GM19397 (cell line): Measurements from ENCODE around the gene ISG20L2.

Experiments used
- ATAC-seq: cut with Tn5 transposase; IDR thresholded peaks from one replicate; pipeline ENCODE4 v1.9.1; 2021; ENCODE audit warnings: mild to moderate bottlenecking, moderate library complexity; ENCODE audit not compliant: unreplicated experiment

Gene ISG20L2

DNA sequence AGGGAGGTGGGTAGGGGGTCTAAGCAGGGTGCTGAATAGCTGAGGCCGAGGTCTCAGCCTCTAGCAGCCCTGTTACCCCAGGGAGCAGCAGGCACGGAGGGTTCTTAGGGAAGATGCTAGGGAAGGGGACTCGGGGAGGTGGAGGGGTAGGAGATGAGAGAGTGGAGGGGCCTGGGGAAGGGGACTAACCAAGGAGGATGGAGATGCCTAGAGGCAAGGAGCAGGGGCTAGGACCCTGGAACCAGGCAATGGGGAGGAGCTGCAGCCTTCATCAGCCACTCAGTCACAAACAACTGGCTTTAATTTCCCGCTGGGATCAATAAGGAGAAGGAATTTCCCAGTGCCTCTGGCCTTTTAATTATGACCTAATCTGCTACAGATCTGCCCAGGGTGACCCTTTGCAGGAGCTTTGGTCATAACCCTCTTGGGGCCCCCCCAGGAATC is 20.3 kb downstream of the ISG20L2 start:
- ATAC-seq = no peak

DNA sequence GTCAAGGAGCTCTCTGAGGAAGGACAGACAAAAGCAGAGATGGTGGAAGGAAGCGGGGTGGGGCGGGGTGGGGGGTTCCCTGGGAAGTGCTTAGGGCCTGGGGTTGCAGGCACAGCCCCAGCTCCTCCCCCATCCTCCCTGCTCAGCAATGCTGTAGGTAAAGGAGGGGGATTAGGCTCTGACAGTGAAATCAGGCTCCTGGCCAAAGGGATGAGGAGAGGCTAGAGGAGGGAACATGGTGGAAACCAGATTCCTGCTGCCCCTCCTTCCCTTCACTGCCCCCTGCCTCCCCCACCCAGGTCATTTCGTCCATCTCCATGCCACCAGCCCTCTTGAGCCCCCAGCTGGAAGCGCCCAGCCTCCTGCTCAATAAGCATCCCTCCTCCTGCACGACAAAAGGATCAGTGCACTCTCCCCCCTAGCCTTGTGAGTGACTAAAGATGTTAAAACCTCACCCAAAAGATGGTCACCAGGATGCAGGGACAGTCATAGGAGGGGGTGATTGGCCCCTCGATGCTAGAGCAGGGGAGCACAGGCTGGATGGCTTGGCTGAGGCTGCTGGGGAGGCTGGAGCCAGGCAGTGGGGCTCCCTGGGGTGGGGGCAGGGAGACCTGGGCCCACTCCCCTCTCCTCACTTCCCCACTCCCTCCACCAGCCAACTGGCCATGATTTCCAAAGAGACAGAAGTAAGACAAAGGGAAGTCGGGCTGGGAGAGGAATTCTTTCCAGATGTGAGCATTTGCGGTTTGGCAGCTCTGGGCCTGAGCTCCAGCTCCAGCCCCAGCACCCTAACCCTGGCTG is 20.9 kb downstream of the ISG20L2 start:
- ATAC-seq = no peak

DNA sequence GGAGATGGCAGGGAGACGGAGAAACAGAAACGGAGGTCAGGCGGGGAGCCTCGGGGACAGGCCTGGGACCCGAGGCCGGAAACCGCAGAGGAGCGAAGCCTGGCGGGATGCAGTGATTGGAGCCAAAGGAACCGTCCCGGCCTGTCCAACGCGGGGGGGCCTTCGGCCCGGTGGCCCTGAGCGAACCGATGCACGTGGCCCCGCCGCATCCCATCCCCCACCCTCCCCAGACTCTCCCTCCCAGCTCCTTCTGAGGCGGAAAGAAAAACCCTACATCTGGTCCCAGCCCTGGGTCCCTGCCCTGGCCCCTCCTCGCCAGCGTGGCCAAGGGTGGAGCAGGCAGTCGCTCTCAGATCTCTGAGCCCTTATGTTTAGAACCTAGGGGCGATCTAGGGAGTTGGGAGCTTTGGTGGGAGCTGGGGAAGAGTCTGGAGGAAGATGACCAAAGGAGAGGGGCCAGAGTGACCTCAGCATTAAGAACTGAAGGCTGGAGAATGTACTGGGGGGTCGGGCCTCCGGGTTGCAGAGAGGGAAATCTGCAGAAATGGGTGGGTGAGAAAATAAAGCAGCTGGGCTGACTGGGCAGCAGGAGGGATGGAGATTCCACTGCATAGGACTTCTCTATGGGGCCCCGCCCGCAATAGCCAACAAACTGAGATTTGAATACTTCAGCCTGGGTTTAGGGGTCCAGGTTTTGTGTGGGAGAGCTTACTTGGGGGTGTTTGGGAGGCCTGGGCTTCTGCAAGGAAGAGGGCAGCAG is 21.7 kb downstream of the ISG20L2 start:
- ATAC-seq = no peak

DNA sequence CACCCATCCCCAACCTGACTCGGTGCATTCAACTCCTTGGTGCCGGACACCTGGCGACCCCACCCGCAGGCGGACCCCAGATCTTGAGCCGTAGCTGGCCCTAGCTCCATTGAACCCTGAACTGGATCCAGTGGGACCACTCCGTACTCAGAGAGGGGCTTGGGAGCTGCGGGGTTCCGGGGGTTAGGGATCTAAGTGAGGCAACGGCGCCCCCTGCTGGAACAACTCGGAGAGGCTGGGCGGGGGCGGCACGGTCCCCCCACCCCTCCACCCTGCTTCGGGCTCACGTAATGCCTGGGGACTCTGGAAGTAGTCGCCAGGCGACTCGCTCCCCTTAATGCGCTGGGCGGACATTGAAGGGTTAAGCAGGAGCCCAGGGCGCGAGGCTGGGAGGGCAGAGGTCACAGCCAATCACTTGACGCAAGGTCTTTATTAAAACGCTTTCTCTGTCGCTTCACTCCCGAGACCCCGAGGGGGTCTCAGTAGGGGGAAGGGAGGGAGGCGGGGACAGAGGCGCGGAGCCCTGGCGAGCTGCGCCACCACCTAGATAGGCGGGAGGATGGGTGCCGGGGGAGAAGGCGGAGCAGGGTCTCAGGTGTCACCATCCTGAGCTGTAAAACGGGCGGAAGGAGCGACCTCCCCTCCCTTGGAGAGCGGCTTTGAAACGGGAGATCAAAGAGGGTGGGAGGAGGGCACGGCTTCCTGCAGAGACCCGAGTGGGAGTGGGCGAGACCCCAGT is 22.5 kb downstream of the ISG20L2 start:
- no peak for ATAC-seq

DNA sequence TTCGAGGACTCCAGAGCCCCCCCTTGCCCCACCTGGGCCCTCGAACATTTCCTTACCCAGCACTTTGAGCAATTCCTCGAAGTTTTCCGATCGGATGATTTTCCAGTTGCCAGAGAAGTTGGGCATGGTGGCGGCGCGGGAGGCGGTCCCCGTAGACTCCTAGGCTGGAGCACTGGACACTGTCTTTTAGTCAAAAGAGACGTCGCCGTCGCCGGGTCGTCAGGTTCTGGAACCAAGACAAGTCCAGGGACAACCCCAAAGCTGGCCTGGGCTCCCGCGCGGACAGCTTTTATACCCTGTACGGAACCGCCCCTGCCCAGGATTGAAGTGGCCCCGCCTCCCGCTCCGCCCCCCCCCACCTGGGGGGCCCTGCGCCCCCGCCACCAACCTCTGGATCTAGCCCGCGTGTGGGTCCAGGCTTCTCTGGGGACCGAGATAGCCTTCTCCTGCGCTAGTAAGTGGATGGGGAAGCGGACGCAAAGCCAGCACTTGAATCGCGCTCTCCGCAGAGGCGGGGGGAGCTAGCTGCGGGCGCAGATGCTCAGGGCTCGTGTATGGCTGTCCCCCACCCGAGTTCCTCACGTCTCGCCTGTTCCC is 23.1 kb downstream of the ISG20L2 start, which contains the start of gene CRABP2:
TSS of gene CRABP2 (minus strand) at position 263 of the 597 bp plus-strand sequence. CDS start at position 126, 137 bp downstream.
- no peak for ATAC-seq

DNA sequence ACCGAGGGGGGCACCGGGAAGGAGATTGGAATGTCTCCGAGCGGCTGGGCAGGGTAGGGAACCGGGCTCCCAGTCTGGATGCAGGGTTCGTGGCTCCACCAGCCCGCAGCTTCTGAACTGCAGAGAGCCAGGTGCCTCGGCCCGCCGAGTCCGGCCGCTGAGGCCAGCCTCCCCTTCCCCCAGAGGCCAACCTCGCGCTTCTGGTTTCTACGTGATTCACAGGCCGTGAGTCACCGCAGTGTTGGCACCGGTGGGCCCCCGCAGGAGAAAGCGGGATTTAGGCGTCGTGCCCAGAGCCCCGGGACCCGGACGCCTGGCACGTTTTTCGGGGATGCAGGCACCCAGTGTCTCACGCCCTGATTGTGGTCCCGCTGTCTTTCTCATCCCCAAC is 23.6 kb downstream of the ISG20L2 start:
- no peak for ATAC-seq

DNA sequence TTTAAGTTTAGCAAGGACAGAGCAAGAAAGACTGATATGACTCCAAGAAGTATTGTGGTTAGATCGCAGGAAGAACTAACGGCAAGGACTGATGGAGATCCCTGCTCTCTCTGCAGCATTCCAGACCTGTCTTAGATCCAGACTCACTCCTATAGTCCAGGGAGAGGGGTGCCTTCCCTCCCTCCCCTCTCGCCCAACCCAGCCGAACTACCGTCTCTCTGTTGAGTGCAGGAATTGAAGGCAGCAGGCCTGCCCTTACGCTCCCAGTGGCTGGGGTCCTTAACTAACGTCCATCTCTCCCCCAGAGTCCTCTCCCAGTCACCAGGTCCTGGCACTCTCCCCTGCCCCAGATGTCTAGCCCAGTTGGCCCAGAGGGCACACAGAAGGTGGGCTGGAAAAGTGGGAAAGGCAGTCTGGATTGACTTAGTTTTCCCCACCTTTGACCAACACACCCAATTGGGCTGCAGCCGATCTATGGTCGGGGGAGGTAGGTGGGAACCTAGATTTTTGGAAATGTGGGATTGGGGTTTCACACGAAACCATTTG is 24.3 kb downstream of the ISG20L2 start:
- ATAC-seq = no peak

DNA sequence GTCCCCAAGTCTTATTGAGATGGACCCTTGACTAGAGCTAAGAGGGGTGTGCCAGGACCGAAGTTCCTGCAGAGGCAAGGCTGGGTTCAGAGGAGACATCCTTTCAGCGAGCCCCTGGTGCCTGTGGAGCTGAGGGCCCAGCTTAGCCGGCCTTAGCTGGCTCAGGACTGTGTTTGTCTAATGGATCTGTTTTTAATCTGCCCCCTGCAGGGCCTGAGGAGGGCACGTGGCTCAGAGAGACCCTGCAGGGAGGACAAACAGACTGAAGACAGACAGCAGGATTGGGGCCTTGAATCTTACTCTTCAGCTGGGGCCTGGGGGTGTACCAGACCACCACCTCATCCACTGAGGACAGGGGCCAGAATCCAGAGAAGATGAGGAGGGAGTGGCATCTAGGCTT is 24.8 kb downstream of the ISG20L2 start:
- no peak for ATAC-seq

DNA sequence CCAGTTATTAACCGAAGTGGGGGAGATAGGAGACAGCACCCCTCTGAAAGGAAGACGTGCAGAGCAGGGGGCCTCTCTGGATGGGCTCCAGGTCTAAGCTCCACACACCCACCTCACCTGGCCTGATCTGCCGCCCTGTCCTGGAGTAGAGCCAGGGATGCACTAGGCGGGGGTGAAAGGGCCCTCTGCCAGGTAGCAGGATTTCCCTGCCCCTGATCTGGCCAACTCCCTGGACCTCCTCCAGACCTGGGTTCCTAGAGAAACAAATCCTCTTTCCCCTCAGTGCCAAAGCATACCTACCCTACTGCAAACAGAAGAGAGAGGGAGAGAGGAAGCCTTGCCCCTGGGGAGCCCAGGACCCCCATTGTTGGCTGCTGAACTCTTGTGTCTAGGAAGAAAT is 25.2 kb downstream of the ISG20L2 start:
- no peak for ATAC-seq

DNA sequence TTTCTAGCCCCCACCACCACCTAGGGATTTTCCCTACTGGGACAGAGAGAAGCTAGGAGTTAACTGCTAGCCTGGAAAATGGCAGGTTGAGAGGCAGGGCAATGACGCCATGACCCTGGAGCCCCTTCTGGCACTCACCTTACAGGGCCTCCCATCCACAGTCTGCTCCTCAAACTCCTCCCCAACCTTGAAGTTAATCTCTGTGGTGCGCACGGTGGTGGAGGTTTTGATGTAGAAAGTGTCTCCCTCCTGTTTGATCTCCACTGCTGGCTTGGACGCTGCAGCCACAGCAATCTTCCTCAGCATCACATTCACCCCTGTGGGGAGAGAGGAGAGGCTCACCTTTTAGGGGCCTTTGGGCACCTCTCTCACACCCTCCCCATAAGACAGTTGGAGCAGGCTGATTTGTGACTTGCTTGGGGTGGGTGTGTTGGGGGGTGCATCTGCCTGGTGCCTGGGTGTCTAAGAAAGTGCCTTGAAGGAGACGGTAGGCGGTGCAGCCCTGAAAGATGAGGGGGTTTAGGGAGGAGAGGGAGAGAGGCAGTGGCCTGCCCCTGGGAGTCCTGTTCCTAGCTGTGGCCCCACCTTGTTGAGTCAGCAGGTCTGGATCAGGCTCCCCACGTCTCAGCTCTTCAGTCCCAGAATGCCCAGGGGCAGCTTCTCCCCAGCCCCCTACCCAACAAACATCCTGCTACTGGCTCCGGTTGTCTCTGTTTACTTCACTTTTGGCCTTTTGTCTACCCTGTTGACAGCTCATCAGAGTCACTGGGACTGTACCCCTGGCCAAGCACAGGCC is 27.6 kb downstream of the ISG20L2 start:
- no peak for ATAC-seq

DNA sequence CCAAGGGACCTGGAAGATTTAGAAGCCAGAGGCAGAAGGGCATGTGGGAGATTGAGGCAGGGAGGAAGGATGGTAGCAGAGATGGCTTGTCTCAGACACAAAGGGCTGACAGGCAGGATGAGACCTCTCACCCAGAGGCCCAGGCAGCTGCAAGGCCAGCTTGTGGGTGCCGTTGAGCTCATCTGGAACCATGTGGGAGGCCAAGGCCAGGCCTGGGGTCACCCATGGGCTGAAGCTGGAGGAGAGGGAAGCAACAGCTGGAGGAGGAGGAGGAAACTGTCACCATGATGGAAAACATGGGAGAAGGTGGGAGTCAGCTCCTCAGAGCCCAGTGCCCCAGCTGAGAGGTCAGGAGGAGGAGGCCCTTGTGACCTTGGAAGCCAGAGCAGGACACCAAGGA is 29.6 kb downstream of the ISG20L2 start:
- no peak for ATAC-seq

DNA sequence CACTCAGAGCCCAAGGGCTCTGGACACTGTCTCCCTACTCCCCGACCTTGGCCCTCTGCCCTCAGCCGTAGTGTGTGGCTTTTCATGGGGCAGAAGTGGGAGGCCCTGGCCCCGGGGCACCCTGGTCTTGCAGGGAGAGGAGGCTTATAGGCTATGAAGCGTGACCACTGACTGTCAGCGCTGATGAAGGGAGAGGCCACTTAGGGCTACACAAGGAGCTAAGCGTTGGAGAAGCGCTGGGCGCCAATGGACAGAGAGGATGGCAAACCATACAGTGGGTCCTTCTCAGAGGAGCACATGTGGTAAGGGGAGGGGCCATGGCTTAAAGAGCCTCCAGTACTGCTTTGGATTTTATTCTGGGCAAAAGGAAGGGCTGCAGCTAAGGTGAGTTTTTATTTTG is 31.1 kb downstream of the ISG20L2 start:
- ATAC-seq = no peak

DNA sequence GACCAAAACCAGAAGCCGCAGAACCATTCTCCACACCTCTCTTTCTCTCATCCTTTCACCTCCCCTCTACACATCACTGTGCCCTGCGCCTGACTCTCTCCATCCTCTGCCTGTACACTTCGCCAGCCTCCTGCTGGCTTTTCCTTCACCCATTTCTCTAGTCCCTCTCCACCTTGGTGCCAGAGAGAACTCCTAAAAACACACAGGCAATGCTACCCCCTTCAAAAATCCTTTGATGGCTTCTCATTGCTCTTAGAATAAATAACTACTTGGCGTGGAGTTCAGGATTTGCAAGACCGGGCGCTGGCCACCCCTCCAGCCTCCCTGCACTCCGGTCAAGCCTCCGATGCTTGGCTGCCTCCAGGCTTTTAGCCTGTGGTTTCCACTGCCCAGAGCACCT is 31.8 kb downstream of the ISG20L2 start:
- ATAC-seq = no peak

DNA sequence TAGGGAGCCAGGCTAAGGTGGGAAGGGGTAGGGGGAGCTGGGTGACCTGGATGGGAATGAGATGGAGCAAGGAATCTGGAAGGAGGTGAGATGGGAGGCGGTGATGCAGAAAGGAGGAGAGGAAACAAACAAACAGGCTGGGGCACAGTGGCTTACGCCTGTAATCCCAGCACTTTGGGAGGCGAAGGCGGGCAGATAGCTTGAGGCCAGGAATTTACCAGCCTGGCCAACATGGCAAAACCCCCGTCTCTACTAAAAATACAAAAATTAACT is 33.9 kb downstream of the ISG20L2 start:
- no peak for ATAC-seq

DNA sequence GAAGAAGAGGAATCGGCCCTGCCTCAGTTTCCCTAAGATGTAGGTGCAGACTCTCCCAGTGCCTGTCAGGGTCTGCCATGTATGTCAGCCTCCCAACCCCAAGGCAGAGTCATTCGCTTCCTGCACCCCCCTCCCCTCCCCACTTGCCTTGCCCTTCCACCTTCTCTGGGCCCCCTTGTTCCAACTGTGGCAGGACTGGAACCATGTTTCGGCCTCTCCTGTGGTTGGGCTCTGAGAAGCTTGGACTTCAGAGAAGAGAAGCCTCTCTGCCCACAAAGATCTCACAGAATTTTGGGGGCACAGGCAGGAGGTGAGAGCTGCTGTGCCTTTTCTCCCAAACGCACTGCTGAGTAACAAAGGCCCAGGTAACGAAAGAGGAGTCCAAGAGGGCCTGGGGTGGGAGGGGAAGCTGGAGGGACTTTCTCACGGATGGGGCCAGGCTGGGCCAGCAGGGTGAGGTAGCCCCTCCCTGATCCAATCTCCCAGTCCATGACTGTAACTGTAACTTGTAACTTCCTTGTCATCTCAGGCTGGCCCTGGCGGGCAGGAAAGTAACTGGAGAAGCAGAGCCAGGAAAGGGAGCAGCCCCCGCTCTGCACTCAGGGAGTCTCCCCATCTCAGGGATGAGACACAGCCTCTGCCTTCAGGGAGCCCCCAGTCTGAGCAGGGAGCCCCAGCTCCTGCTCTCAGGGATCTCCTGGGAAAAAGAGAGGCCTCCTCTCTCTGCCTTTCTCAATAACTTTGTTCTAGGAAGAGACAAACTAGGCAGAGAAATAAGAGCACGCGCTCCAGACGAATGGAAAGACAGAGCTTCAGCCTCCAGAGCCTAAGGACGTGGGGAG is 34.5 kb downstream of the ISG20L2 start:
- no peak for ATAC-seq

DNA sequence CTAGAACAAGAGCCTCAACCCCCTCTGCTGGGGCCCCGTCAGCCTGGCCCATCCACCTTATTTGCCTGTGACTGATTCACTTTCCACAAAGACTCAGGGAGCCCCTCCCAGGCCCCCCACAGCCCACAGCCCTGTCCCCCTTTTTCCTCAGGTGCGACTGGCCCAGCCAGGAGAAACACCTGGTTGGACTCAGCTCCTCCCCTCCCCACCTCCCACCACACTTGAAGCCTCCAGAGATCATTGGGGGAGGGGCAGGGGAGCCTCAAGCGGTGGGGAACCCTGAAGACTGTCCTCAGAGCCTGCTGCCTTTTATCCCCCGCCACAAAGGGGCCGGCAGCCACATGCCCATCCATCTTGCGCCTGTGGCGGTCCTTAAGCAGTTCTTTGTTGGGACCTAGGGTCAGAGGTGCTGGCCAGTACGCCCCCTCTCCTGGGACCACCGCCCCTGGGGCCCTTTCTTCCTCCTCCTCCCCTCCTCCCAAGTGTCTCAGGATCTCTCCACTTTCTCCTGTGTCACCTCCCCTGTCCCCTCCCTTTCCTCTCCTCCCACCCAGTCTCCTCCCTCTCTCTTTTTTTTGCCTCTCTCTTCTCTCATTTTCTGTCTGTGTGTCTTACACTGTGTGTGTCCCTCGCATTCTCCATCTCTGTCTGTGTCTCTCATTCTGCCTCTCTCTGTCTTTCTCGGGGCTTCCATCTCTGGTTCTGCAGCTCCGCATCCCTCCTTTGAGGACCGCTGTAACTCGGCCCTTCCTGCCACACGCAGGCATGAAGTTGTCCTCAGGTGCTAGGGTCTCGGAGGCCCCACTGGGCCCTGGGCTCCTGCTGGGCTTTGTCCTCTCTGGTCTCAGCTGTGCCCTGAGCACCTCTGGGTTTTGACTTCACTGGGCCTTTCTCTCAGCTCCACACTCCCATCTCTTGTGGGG is 35.4 kb downstream of the ISG20L2 start:
- no peak for ATAC-seq

DNA sequence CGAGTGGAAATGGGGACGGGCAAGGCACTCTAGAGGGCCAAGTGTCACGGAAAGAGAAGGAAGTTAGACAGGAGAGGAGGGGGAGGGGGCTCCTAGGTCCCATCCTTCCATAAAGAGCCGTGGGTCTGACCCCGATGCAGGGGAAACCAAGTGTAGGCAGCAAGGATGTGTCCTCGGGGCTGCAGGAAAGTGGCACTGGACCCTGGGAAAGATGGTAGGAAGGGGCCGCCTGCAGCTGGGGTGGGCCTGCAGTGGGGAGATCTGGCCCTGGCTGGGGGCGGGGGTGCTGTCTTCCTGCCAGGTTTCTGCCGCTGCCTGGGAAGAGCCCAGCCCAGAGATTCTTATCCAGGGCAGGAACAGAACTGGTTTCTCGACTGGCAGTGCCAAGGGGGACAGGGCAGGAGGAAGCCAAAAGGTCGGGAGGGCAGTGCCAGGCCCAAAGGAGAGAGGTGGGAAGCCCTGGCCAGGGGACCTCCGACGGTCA is 36.1 kb downstream of the ISG20L2 start:
- ATAC-seq = no peak
